Ovary (tissue), 9 donors: ENCODE results near the gene SCARB2. TPM values are rescaled to one million over a fixed set of nuclear protein-coding genes. Genes with fewer than 3 reads are reported as not detected.

Experiments
- DNase-seq, 5 donors: peaks; one replicate each; pipeline ENCODE4 v3.0.0-alpha.2; 2019 to 2020
- H3K27ac ChIP-seq, 2 donors: fragments of 200-600 bp; one replicate each; pipeline versions ENCODE4 v1.5.1 to v1.8.0; 2019 to 2022
- H3K27me3 ChIP-seq: fragments of 200-600 bp; one replicate; pipeline ENCODE4 v1.8.0; 2022
- H3K36me3 ChIP-seq: fragments of 200-600 bp; sonication (generic); one replicate; pipeline ENCODE4 v1.5.1; 2019
- H3K4me1 ChIP-seq: one replicate; pipeline ENCODE4 v1.8.1; 2013; ENCODE audit warnings: mild to moderate bottlenecking, moderate library complexity; ENCODE audit not compliant: insufficient read depth
- H3K4me3 ChIP-seq: fragments of 200-600 bp; sonication (generic); one replicate; pipeline ENCODE4 v1.5.1; 2017
- H3K9me3 ChIP-seq, 2 donors: fragments of 200-600 bp in 1 of 2; sonication (generic) in 1 of 2; one replicate each; pipeline versions ENCODE4 v1.5.1 to v1.8.1; 2013 to 2019; ENCODE audit warnings: mild to moderate bottlenecking in 1 of 2, moderate library complexity in 1 of 2
- EP300 ChIP-seq: sonication (generic); formaldehyde crosslinking; IDR thresholded peaks from one replicate; pipeline ENCODE4 v1.6.1; 2017; ENCODE audit warnings: antibody characterized with exemption
- POLR2A ChIP-seq: fragments of 450-650 bp; IDR thresholded peaks from one replicate; pipeline ENCODE4 v1.6.1; 2017; ENCODE audit warnings: antibody characterized with exemption, mild to moderate bottlenecking, moderate library complexity
- whole genome bisulfite sequencing, 3 donors: extraction: QIAGEN DNeasy Blood & Tissue Kit in 1 of 3; methylation state at CpG; one replicate each; pipeline versions ENCODE4 v1.1.5 to v1.1.7; 2013 to 2017; 5-methylcytosine and 5-hydroxymethylcytosine counted together
- intact Hi-C, 4 donors: fragments of 100-400 bp; cut with DNase I; formaldehyde crosslinking; loops; one replicate each; pipeline versions ENCODE4 v1.11.0 to v1.15.1; 2022 to 2023
- polyA plus RNA-seq, 2 donors: library from polyadenylated mRNA; stranded (reverse); fragments of 200-250 nt in 1 of 2; fragments of 350-450 nt in 1 of 2; fragmentation: Illumina TruSeq in 1 of 2; extraction: RNeasy Lipid Tissue Mini Kit (QIAGEN cat#74804) in 1 of 2; gene quantifications; one replicate each; pipeline ENCODE4 v1.2.3, GENCODE V29; 2013 to 2014
- total RNA-seq, 7 donors: library from RNA; depleted of rRNA in 2 of 7; stranded (reverse); fragments of >200 nt in 2 of 7; fragmentation: NEBNext Ultra II Directional in 3 of 7; extraction: Animal tissue kit (Norgen Biotek cat#: 25700) in 3 of 7; gene quantifications; one replicate each; pipeline versions ENCODE4 v1.1.0 to v1.2.4, GENCODE V29; 2016 to 2023
- TF ChIP-seq, protein P1 (sequence below), 3 donors: fragments of 450-650 bp in 2 of 3; fragments of 200-600 bp in 1 of 3; IDR thresholded peaks; one replicate each; pipeline versions ENCODE4 v1.5.1 to v1.8.0; 2016 to 2022; ENCODE audit warnings: antibody characterized with exemption in 3 of 3, mild to moderate bottlenecking in 1 of 3
- donor health status: DM: no; HTN: no; CAD: no; lungs with moderate emphysema.
- donor health status: DM: no; HTN: no; CAD: no.
- donor health status: Bipolar disorder and iron deficiency.
- donor health status: DM: yes; HTN: yes; CAD: no.
- donor health status: DM: no; HTN: no; CAD: no.
- donor health status: DM: yes; HTN: yes; CAD: no.

SCARB2 gene
- total and polyA plus RNA-seq, 9 donors, result 83.1 to 239 (median 132) TPM

DNA sequence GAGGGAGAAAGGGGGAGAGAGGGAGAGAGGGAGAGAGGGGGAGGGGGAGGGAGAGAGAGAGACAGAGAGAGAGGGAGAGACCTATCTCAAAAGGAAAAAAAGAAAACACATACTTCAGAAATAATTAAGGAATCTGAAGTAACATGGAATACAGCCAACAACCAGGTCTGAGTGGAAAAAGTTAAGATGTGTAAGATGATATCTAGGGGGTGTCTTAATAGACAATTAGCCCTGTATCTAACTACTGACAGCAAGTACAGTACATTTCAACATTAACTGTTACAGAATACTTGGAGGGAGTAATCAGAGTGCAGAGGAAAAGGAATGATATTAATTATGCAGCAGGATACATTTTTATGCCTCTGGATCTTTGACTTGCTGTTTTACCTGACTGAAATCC lies 87.8 kb downstream of the SCARB2 start:
- H3K4me3 ChIP-seq, result no peak overlapping the region
- no peaks in the 10 kb centered on the region for H3K9me3 ChIP-seq
- no peaks in the 10 kb centered on the region for H3K27me3 ChIP-seq
- DNase-seq, result no peak
- H3K4me1 ChIP-seq, result no peaks in the 10 kb centered on the region
- intact Hi-C loops, result no loop called here
- no peak for TF ChIP-seq EP300
- TF ChIP-seq POLR2A, result no peak
- TF ChIP-seq, protein P1, sequence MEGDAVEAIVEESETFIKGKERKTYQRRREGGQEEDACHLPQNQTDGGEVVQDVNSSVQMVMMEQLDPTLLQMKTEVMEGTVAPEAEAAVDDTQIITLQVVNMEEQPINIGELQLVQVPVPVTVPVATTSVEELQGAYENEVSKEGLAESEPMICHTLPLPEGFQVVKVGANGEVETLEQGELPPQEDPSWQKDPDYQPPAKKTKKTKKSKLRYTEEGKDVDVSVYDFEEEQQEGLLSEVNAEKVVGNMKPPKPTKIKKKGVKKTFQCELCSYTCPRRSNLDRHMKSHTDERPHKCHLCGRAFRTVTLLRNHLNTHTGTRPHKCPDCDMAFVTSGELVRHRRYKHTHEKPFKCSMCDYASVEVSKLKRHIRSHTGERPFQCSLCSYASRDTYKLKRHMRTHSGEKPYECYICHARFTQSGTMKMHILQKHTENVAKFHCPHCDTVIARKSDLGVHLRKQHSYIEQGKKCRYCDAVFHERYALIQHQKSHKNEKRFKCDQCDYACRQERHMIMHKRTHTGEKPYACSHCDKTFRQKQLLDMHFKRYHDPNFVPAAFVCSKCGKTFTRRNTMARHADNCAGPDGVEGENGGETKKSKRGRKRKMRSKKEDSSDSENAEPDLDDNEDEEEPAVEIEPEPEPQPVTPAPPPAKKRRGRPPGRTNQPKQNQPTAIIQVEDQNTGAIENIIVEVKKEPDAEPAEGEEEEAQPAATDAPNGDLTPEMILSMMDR (IDR thresholded peaks at IDR 0.05), result no peak
- H3K36me3 ChIP-seq, result no peaks in the 10 kb centered on the region
- no peak overlapping the region for H3K27ac ChIP-seq

DNA sequence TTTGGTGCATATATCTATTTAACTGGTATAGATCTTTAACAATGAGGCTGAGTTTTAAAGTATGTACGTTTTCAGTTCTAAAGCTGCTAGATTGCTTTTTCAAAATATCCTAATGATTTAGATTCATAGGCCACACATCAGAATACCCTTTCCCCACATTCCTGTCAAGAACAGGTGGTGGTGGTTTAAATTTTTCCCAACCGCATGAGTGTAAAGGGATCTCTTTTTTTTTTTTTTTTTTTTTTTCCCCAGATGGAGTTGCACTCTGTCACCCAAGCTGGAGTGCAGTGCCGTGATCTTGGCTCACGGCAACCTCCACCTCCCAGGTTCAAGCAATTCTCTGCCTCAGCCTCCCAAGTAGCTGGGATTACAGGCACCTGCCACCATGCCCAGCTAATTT lies 93.4 kb downstream of the SCARB2 start:
- H3K27ac ChIP-seq, result no peak overlapping the region
- WGBS, 3 donors, result 85 to 93% (median 93%) methylated on average over 4 of the region's 4 CpGs
- no peaks in the 10 kb centered on the region for H3K9me3 ChIP-seq
- TF ChIP-seq POLR2A, result no peak
- no peak for TF ChIP-seq EP300
- TF ChIP-seq, protein P1 (IDR thresholded peaks at IDR 0.05), result no peak
- H3K36me3 ChIP-seq, result no peaks in the 10 kb centered on the region
- no peak overlapping the region for H3K4me3 ChIP-seq
- no peaks in the 10 kb centered on the region for H3K4me1 ChIP-seq
- no peak for DNase-seq
- no peaks in the 10 kb centered on the region for H3K27me3 ChIP-seq
- intact Hi-C loops, result no loop called here

DNA sequence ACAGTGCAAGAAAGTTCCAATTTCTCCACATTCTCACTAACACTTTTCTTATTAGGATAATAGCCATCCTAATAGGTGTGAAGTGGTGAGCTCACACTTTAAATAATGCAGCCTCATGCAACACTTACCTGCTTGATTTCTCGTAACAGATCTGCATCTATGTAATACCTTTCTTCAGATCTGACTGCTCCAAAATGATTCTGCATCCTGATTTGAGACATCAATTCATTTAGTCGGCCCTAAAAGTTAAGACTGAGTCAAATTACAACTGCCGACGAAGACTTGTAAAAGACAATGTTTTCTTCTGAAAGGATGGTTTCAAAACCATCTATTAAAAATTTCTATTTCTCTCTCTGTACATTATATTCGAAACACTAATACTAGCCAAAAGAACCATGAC lies 96.1 kb downstream of the SCARB2 start:
- Histone ChIP-seq H3K4me1 (no peaks in the 10 kb centered on the region), H3K36me3 (no peaks in the 10 kb centered on the region), H3K9me3 (no peaks in the 10 kb centered on the region), H3K27ac (no peak overlapping the region), H3K4me3 (no peak overlapping the region), H3K27me3 (no peaks in the 10 kb centered on the region)
- intact Hi-C loops, result no loop called here
- TF ChIP-seq, protein P1 (IDR thresholded peaks at IDR 0.05), result no peak
- no peak for TF ChIP-seq POLR2A
- no peak for TF ChIP-seq EP300
- no peak for DNase-seq
- 95 to 99% (median 97%) methylated on average over 5 of the region's 5 CpGs for WGBS, 3 donors

DNA sequence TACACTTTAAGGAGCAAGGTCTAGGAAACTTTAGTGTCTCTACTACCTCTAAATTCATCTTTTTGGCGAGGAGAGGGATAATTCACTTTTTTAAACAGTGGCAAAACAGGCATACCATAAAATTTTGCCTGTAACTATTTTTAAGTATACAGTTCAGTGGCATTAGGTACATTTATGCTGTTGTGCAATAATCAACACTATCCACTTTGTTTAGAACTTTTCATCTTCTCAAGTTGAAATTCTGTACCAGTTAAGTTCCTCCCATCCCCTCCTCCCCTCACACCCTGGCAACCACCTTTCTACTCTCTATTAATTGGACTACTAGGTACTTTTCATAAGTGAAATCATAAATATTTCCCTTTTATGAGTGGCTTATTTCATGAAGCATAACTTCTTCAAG lies 96.8 kb downstream of the SCARB2 start:
- Histone ChIP-seq H3K27me3 (no peaks in the 10 kb centered on the region), H3K4me3 (no peak overlapping the region), H3K36me3 (no peaks in the 10 kb centered on the region), H3K4me1 (no peaks in the 10 kb centered on the region), H3K27ac (no peak overlapping the region), H3K9me3 (no peaks in the 10 kb centered on the region)
- WGBS, 3 donors, result 94 to 98% (median 94%) methylated on average over 1 of the region's 1 CpG
- DNase-seq, result no peak
- intact Hi-C loops, result no loop called here
- no peak for TF ChIP-seq POLR2A
- TF ChIP-seq, protein P1 (IDR thresholded peaks at IDR 0.05), result no peak
- TF ChIP-seq EP300, result no peak

Other genes starting within 250 kb of the SCARB2 start
- gene SDAD1, start 222.9 kb downstream of the SCARB2 start, total RNA-seq, result 10 to 100 TPM; 25.6 to 51.6 (median 37.4) TPM
- gene SDAD1, start 222.9 kb downstream of the SCARB2 start, polyA plus RNA-seq, result 10 to 100 TPM; 16.9 to 31.7 TPM
- under 1 TPM in 3 of 7 donors, not detected in 4; 0.13 to 0.57 (median 0.20) TPM for gene CXCL9, start 206.3 kb downstream of the SCARB2 start, total RNA-seq
- gene CXCL9, start 206.3 kb downstream of the SCARB2 start, polyA plus RNA-seq, result 1 to 10 TPM in 1 of 2 donors, under 1 TPM in 1; 0.06 to 8.2 TPM
- 10 to 100 TPM in 1 of 7 donors, 1 to 10 TPM in 1, under 1 TPM in 2, not detected in 3; 0.24 to 17.3 (median 1.0) TPM for gene CXCL10, start 190.3 kb downstream of the SCARB2 start, total RNA-seq
- 1 to 10 TPM in 1 of 2 donors, under 1 TPM in 1; 0.12 to 5.3 TPM for gene CXCL10, start 190.3 kb downstream of the SCARB2 start, polyA plus RNA-seq
- gene CXCL11, start 177.8 kb downstream of the SCARB2 start, total RNA-seq, result under 1 TPM in 2 of 7 donors, not detected in 5; 0.18 to 0.57 TPM
- 1 to 10 TPM in 1 of 2 donors, not detected in 1; 1.1 TPM for gene CXCL11, start 177.8 kb downstream of the SCARB2 start, polyA plus RNA-seq
- gene ART3, start 139.1 kb downstream of the SCARB2 start, total RNA-seq, result under 1 TPM in 3 of 7 donors, not detected in 4; 0.41 to 0.83 (median 0.71) TPM
- 1 to 10 TPM in 1 of 2 donors, under 1 TPM in 1; 0.11 to 1.5 TPM for gene ART3, start 139.1 kb downstream of the SCARB2 start, polyA plus RNA-seq
- 10 to 100 TPM; 26.1 to 53.8 (median 45.4) TPM for gene NUP54, start 65.4 kb downstream of the SCARB2 start, total RNA-seq
- 10 to 100 TPM; 25.2 to 33.4 TPM for gene NUP54, start 65.4 kb downstream of the SCARB2 start, polyA plus RNA-seq
- 1 to 10 TPM in 5 of 7 donors, under 1 TPM in 2; 0.08 to 8.2 (median 2.3) TPM for gene FAM47E, start 37.9 kb upstream of the SCARB2 start, total RNA-seq
- gene FAM47E, start 37.9 kb upstream of the SCARB2 start, polyA plus RNA-seq, result 1 to 10 TPM in 1 of 2 donors, under 1 TPM in 1; 0.36 to 1.1 TPM
- 1 to 10 TPM; 2.1 to 7.0 (median 4.6) TPM for gene STBD1, start 92.9 kb upstream of the SCARB2 start, total RNA-seq
- gene STBD1, start 92.9 kb upstream of the SCARB2 start, polyA plus RNA-seq, result 1 to 10 TPM; 3.3 to 4.2 TPM
- gene CCDC158, start 207.3 kb upstream of the SCARB2 start, total RNA-seq, result under 1 TPM in 4 of 7 donors, not detected in 3; 0.11 to 0.20 (median 0.15) TPM
- gene CCDC158, start 207.3 kb upstream of the SCARB2 start, polyA plus RNA-seq, result under 1 TPM; 0.02 to 0.23 TPM
- gene SHROOM3, start 221.4 kb upstream of the SCARB2 start, total RNA-seq, result 10 to 100 TPM in 2 of 7 donors, 1 to 10 TPM in 5; 1.1 to 70.1 (median 5.7) TPM
- 1 to 10 TPM in 1 of 2 donors, under 1 TPM in 1; 0.80 to 1.9 TPM for gene SHROOM3, start 221.4 kb upstream of the SCARB2 start, polyA plus RNA-seq